HT-29 (cell line): ENCODE measurements around the gene LUZP4. TPM values are rescaled to one million over a fixed set of nuclear protein-coding genes. Genes with fewer than 3 reads are reported as not detected.
"Not testable (repeated sequence)": the region's sequence is repeated elsewhere in the genome, so short reads cannot be mapped to it uniquely, and the experiment has no call there.

Experiments
- DNase-seq: peaks from one replicate; pipeline ENCODE4 v3.0.0-alpha.2; 2015; ENCODE audit warnings: low spot score
- total RNA-seq: library from RNA; depleted of rRNA; stranded (reverse); fragments of >200 nt; shearing (Covaris generic); gene quantifications from 2 replicates; pipeline ENCODE4 v1.2.3, GENCODE V29; 2014; rRNA removed

Gene LUZP4
- total RNA-seq, 1 experiment from 2014 or later: not detected

DNA sequence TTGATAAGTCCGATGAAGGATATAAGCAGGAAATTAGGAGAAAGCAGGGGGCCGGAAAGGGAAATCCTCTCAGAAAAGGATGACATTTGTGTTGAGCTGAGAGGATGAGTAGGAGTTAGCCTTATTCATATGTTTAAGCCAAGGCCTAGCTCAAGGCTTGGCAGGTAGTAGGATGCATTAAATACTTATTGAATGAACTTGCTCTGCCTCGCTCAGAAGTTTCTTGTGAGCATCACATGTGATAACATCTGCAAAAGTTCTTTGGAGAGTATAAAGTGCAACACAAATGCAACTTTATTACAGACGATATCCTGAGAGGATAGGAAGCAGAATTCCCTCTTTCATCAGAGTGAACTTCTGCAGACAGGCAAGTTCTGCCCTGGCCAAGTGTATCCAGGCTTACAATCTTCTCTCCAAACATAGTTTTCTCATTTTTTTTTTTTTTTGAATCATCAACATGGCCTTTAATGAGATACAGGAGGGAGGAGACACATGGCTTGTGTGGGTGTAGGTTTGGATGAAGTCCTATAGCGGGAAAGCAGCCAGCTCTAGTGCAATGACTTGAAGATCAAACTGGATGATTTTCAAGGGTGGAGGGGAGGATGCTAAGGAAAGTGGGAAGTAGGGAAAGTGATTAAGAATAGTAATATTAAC is 48.1 kb downstream of the LUZP4 start:
- DNase-seq: no peak

DNA sequence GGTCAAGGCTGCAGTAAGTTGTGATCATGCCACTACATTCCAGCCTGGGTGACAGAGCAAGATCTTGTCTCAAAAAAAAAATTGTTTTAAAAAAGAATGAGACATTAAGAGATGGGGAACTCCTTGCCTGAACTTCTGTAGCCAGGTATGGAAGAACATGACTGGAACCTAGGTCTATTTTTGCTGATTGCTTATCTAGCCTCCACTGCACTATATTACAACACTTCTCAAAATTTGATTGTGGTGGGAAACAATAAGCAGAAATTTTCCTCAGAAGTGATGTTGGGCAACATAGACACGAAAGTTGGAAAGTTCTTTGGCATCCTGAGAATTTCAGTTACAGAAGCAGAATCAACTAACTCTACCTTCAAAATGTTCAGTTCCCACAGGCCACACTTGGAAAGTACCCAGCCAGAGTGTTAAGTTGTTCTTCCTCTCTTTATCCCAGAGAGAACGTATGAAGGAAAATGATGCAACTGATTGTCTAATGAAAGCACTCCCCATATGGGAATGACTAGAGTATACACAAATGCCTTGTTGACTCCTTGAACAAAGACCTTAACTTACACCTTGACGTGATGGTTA is 50.0 kb downstream of the LUZP4 start:
- DNase-seq: no peak

- DNase-seq: no peak
Observed at GRCh38 chrX:115341421-115341820, 51.9 kb downstream of the LUZP4 start.

GRCh38 chrX:115344885-115345614 is 55.5 kb downstream of the LUZP4 start:
- DNase-seq: peak; percentile 73

DNA sequence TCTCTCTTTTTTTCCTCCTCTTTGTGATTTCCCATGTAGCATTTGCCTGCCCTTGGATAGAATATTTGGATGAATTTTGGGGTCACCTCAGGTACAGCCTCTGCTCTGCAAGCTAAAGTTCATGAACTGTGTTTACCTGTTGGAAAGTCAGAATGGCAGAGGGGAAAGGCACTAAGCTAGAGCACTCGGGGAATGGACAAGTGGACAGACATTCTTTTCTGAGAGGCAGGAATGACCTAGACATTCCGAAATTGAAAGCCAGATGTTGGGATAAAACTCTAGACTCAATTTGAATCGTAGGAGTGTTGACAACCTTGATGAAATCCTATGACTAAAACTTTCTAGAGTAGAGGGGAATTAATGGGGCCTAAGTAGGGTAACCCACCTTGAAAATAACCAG is 56.1 kb downstream of the LUZP4 start:
- no peak for DNase-seq

GRCh38 chrX:115346738-115347137 is 57.2 kb downstream of the LUZP4 start:
- DNase-seq: not testable (repeated sequence)

GRCh38 chrX:115348446-115349225 is 59.1 kb downstream of the LUZP4 start:
- no peak for DNase-seq

- no peak for DNase-seq
Observed at GRCh38 chrX:115350711-115351381, 61.3 kb downstream of the LUZP4 start.

DNA sequence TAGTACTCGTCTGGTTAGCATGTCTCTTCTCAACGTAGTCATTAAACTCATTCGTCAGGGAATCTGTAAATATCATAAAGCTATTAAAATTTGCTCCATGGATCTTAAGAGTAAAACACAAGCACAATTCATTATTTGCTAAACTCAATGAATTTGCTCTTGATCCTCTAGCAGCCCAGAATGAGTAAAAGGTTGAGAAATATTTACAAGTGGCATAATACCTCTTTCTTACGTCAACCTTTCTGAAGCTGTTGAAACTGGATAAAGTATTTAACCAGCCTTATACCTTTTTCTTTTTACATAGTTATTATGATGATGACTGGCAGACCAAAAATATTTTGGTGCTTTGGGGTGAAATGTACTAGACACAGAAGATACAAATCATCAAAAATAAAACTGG is 66.9 kb downstream of the LUZP4 start:
- no peak for DNase-seq

Other genes starting within 250 kb of the LUZP4 start
- gene RBMXL3, start 100.3 kb upstream of the LUZP4 start, total RNA-seq: not detected in 2 replicates
- gene LRCH2, start 55.6 kb upstream of the LUZP4 start, total RNA-seq: not detected in 2 replicates